Endodermal cell (in vitro differentiated cells): ENCODE results near the gene TRAPPC2B. TPM values are rescaled to one million over a fixed set of nuclear protein-coding genes. Genes with fewer than 3 reads are reported as not detected.

Experiments used
- DNase-seq: peaks from one replicate; pipeline ENCODE4 v3.0.0-alpha.2; 2017
- H3K27ac ChIP-seq: 2 replicates; pipeline ENCODE4 v1.5.1; 2013; ENCODE audit warnings: mild to moderate bottlenecking, low read depth, low read length, moderate library complexity
- H3K27me3 ChIP-seq: 2 replicates; pipeline ENCODE4 v1.6.1; 2013; ENCODE audit warnings: mild to moderate bottlenecking, low read length, moderate library complexity; ENCODE audit not compliant: insufficient read depth, control insufficient read depth, poor library complexity, severe bottlenecking
- H3K36me3 ChIP-seq: 2 replicates; pipeline ENCODE4 v1.7.0; 2013; ENCODE audit warnings: mild to moderate bottlenecking, low read length, moderate library complexity; ENCODE audit not compliant: control insufficient read depth, insufficient read depth
- H3K4me1 ChIP-seq: one replicate; pipeline ENCODE4 v1.7.0; 2013; ENCODE audit warnings: low read length; ENCODE audit not compliant: control insufficient read depth, insufficient read depth
- H3K4me3 ChIP-seq: 2 replicates; pipeline ENCODE4 v1.5.1; 2013; ENCODE audit warnings: mild to moderate bottlenecking, low read length, moderate library complexity
- H3K9ac ChIP-seq: 2 replicates; pipeline ENCODE4 v1.6.1; 2013; ENCODE audit warnings: mild to moderate bottlenecking, low read length, moderate library complexity; ENCODE audit not compliant: poor library complexity, severe bottlenecking; ENCODE audit errors: extremely low read depth
- H3K9me3 ChIP-seq: 2 replicates; pipeline ENCODE4 v1.6.1; 2013; ENCODE audit warnings: mild to moderate bottlenecking, low read length, moderate library complexity; ENCODE audit not compliant: control insufficient read depth
- H3K27ac Mint-ChIP-seq: 2 replicates; pipeline ENCODE4 v1.8.0; 2020; ENCODE audit warnings: mixed read lengths
- H3K27me3 Mint-ChIP-seq: 2 replicates; pipeline ENCODE4 v1.8.0; 2021; ENCODE audit warnings: mild to moderate bottlenecking, mixed read lengths; ENCODE audit not compliant: insufficient read depth
- H3K36me3 Mint-ChIP-seq: 2 replicates; pipeline ENCODE4 v1.8.0; 2020; ENCODE audit warnings: low read depth, mixed read lengths
- H3K4me1 Mint-ChIP-seq: 2 replicates; pipeline ENCODE4 v1.8.0; 2020; ENCODE audit warnings: mixed read lengths
- H3K4me3 Mint-ChIP-seq: 2 replicates; pipeline ENCODE4 v1.8.0; 2020; ENCODE audit warnings: mild to moderate bottlenecking, moderate library complexity, mixed read lengths
- H3K9me3 Mint-ChIP-seq: 2 replicates; pipeline ENCODE4 v1.8.0; 2020; ENCODE audit warnings: mild to moderate bottlenecking, mixed read lengths
- CTCF ChIP-seq: fragments of 200-600 bp; sonication (generic); conservative IDR thresholded peaks from 2 replicates; pipeline ENCODE4 v1.5.0; 2021; ENCODE audit warnings: antibody characterized with exemption, mild to moderate bottlenecking
- WGBS, 2 experiments: methylation state at CpG; one replicate each; pipeline versions ENCODE4 v1.1.5 to v1.1.7; 2013; ENCODE audit warnings: missing lambda C conversion rate in 2 of 2, mixed read lengths in 1 of 2; ENCODE audit not compliant: insufficient coverage in 1 of 2, insufficient read length in 1 of 2; 5-methylcytosine and 5-hydroxymethylcytosine counted together
- total RNA-seq, 2 donors: library from RNA; stranded (reverse); fragmentation: NEBNext Ultra II Directional in 1 of 2; extraction: Animal tissue kit (Norgen Biotek cat#: 25700) in 1 of 2; gene quantifications; 2 replicates in 1 of 2; 3 replicates in 1 of 2; pipeline ENCODE4 v1.2.1, GENCODE V29; 2021

Gene TRAPPC2B
- total RNA-seq, 2 donors from 2014 or later, result 9.2 to 9.5 TPM

GRCh38 chr19:57355916-57356315, 7.4 kb upstream of the TRAPPC2B start:
- no peak for DNase-seq
- H3K27ac Mint-ChIP-seq, result no peak overlapping the region
- no peaks in the 10 kb centered on the region for H3K27me3 ChIP-seq
- peaks cover 70% of the 10 kb centered on the region for H3K36me3 Mint-ChIP-seq
- H3K27me3 Mint-ChIP-seq, result no peaks in the 10 kb centered on the region
- H3K27ac ChIP-seq, result no peak overlapping the region
- H3K4me1 ChIP-seq, result no peaks in the 10 kb centered on the region
- WGBS, 2 experiments, result 90 to 100% methylated on average over 3 to 4 of the region's 4 CpGs
- H3K9me3 ChIP-seq, result no peaks in the 10 kb centered on the region
- H3K4me3 Mint-ChIP-seq, result no peak overlapping the region
- no peak for TF ChIP-seq CTCF
- H3K9ac ChIP-seq, result no peak overlapping the region
- H3K36me3 ChIP-seq, result peaks cover 61% of the 10 kb centered on the region
- H3K4me1 Mint-ChIP-seq, result peaks cover 11% of the 10 kb centered on the region
- H3K4me3 ChIP-seq, result no peak overlapping the region
- peaks cover 16% of the 10 kb centered on the region for H3K9me3 Mint-ChIP-seq

GRCh38 chr19:57357406-57357805, 5.9 kb upstream of the TRAPPC2B start:
- Histone ChIP-seq H3K9me3 (no peaks in the 10 kb centered on the region), H3K4me1 (no peaks in the 10 kb centered on the region), H3K9ac (no peak overlapping the region), H3K27me3 (no peaks in the 10 kb centered on the region), H3K27ac (no peak overlapping the region), H3K36me3 (peaks cover 61% of the 10 kb centered on the region), H3K4me3 (no peak overlapping the region)
- no peak for TF ChIP-seq CTCF
- Mint-ChIP-seq H3K36me3 (peaks cover 69% of the 10 kb centered on the region), H3K9me3 (peaks cover 16% of the 10 kb centered on the region), H3K27me3 (no peaks in the 10 kb centered on the region), H3K4me1 (peaks cover 2% of the 10 kb centered on the region), H3K4me3 (no peak overlapping the region), H3K27ac (no peak overlapping the region)
- 94 to 98% methylated on average over 5 of the region's 5 CpGs for WGBS, 2 experiments
- DNase-seq, result no peak

- DNase-seq, result no peak
- no peak for TF ChIP-seq CTCF
- H3K36me3 Mint-ChIP-seq, result peaks cover 58% of the 10 kb centered on the region
- H3K9me3 Mint-ChIP-seq, result peaks cover 16% of the 10 kb centered on the region
- no peak overlapping the region for H3K4me3 ChIP-seq
- H3K27ac Mint-ChIP-seq, result no peak overlapping the region
- H3K9me3 ChIP-seq, result no peaks in the 10 kb centered on the region
- peaks cover 53% of the 10 kb centered on the region for H3K36me3 ChIP-seq
- no peak overlapping the region for H3K4me3 Mint-ChIP-seq
- no peak overlapping the region for H3K9ac ChIP-seq
- H3K4me1 ChIP-seq, result no peaks in the 10 kb centered on the region
- H3K27me3 ChIP-seq, result no peaks in the 10 kb centered on the region
- no peak overlapping the region for H3K27ac ChIP-seq
- H3K27me3 Mint-ChIP-seq, result no peaks in the 10 kb centered on the region
- peaks cover 8% of the 10 kb centered on the region for H3K4me1 Mint-ChIP-seq
Measured at GRCh38 chr19:57359300-57359699, 4.1 kb upstream of the TRAPPC2B start.
